Vagina (tissue), 2 donors: Measurements from ENCODE around the gene MAD2L1BP. TPM values are rescaled to one million over a fixed set of nuclear protein-coding genes. Genes with fewer than 3 reads are reported as not detected.
A peak's percentile ranks its signal among the peaks of the same experiment; 100 is the strongest.

Experiments used
- DNase-seq, 2 donors: peaks; one replicate each; pipeline ENCODE4 v3.0.0-alpha.2; 2017; ENCODE audit errors: extremely low spot score in 2 of 2
- H3K27ac ChIP-seq: fragments of 200-600 bp; sonication (generic); one replicate; pipeline ENCODE4 v1.5.1; 2019
- H3K27me3 ChIP-seq: fragments of 200-600 bp; sonication (generic); one replicate; pipeline ENCODE4 v1.5.1; 2019
- H3K36me3 ChIP-seq, 2 donors: fragments of 200-600 bp; sonication (generic); one replicate each; pipeline ENCODE4 v1.5.1; 2017 to 2019
- H3K4me1 ChIP-seq: fragments of 200-600 bp; sonication (generic); one replicate; pipeline ENCODE4 v1.5.1; 2019
- H3K4me3 ChIP-seq, 2 donors: fragments of 200-600 bp; sonication (generic); 1 replicate in 1 of 2; 2 replicates in 1 of 2; pipeline ENCODE4 v1.5.1; 2016 to 2019
- H3K9me3 ChIP-seq: fragments of 200-600 bp; sonication (generic); one replicate; pipeline ENCODE4 v1.5.1; 2019
- CTCF ChIP-seq, 3 experiments: fragments of 450-650 bp in 2 of 3; fragments of 200-600 bp in 1 of 3; sonication (generic) in 1 of 3; IDR thresholded peaks; one replicate each; pipeline ENCODE4 v1.5.1; 2017 to 2019; ENCODE audit warnings: antibody characterized with exemption in 3 of 3, mild to moderate bottlenecking in 2 of 3, moderate library complexity in 2 of 3
- POLR2A ChIP-seq, 2 donors: fragments of 450-650 bp; IDR thresholded peaks; one replicate each; pipeline ENCODE4 v1.6.1; 2017; ENCODE audit warnings: antibody characterized with exemption in 2 of 2, mild to moderate bottlenecking in 2 of 2, moderate library complexity in 2 of 2
- POLR2AphosphoS5 ChIP-seq, 2 donors: sonication (generic); formaldehyde crosslinking; IDR thresholded peaks; one replicate each; pipeline ENCODE4 v1.9.0; 2017; ENCODE audit warnings: antibody characterized with exemption in 2 of 2, mild to moderate bottlenecking in 2 of 2, low read depth in 1 of 2; ENCODE audit not compliant: insufficient read depth in 1 of 2
- intact Hi-C: fragments of 100-400 bp; cut with DNase I; formaldehyde crosslinking; loops from one replicate; pipeline ENCODE4 v1.15.1; 2023
- total RNA-seq: library from RNA; depleted of rRNA; stranded (reverse); fragments of >200 nt; gene quantifications from one replicate; pipeline ENCODE4 v1.2.3, GENCODE V29; 2016

Gene MAD2L1BP
- total RNA-seq, 1 donor from 2014 or later, result 58.4 TPM

GRCh38 chr6:43687079-43687436 lies 51.4 kb downstream of the MAD2L1BP start:
- peaks cover 39% of the 10 kb centered on the region for H3K4me1 ChIP-seq
- intact Hi-C loops, result no loop called here
- no peak for DNase-seq

GRCh38 chr6:43687437-43688347 lies 52.1 kb downstream of the MAD2L1BP start, which contains the start of gene MRPS18A:
Gene MRPS18A, minus strand, starts transcription at chr6:43687791. Its CDS starts 12 bp downstream, at chr6:43687779.
- TF ChIP-seq POLR2A (IDR thresholded peaks at IDR 0.05), result peak in 1 of 2 donors; percentile 34
- TF ChIP-seq CTCF (IDR thresholded peaks at IDR 0.05), result no peak
- peak; percentile 70 to 84 for TF ChIP-seq POLR2AphosphoS5 (IDR thresholded peaks at IDR 0.05; ENCODE audit: insufficient read depth in 1 of 2, low read depth in 1 of 2)
- intact Hi-C loops, result no loop called here
- peaks cover 33% of the 10 kb centered on the region for H3K4me1 ChIP-seq
- H3K27ac ChIP-seq, result peak within 1 kb of the TSS; percentile 81
- H3K27me3 ChIP-seq, result no peaks in the 10 kb centered on the region
- no peaks in the 10 kb centered on the region for H3K9me3 ChIP-seq
- peak within 1 kb of the TSS; percentile 81 to 89 for H3K4me3 ChIP-seq
- no peak for DNase-seq
- H3K36me3 ChIP-seq, result no peaks in the 10 kb centered on the region

More at GRCh38 chr6:43687079-43687436, 51.4 kb downstream of the MAD2L1BP start:
- Histone ChIP-seq H3K4me3 (peak overlapping the region; percentile 81 to 89), H3K27ac (peak overlapping the region; percentile 81), H3K9me3 (no peaks in the 10 kb centered on the region), H3K36me3 (no peaks in the 10 kb centered on the region), H3K27me3 (no peaks in the 10 kb centered on the region)
- TF ChIP-seq POLR2A (IDR thresholded peaks at IDR 0.05) (no peak), CTCF (IDR thresholded peaks at IDR 0.05) (no peak), POLR2AphosphoS5 (IDR thresholded peaks at IDR 0.05; ENCODE audit: insufficient read depth in 1 of 2, low read depth in 1 of 2) (no peak)

GRCh38 chr6:43689421-43689820 lies 53.8 kb downstream of the MAD2L1BP start:
- Histone ChIP-seq H3K4me1 (peaks cover 26% of the 10 kb centered on the region), H3K27me3 (no peaks in the 10 kb centered on the region), H3K4me3 (no peak overlapping the region), H3K27ac (no peak overlapping the region), H3K9me3 (no peaks in the 10 kb centered on the region), H3K36me3 (no peaks in the 10 kb centered on the region)
- intact Hi-C loops, result no loop called here
- TF ChIP-seq POLR2A (IDR thresholded peaks at IDR 0.05) (no peak), CTCF (IDR thresholded peaks at IDR 0.05) (no peak), POLR2AphosphoS5 (IDR thresholded peaks at IDR 0.05; ENCODE audit: insufficient read depth in 1 of 2, low read depth in 1 of 2) (no peak)
- DNase-seq, result no peak

Other genes starting within 250 kb of the MAD2L1BP start
- gene ABCC10, start 208.3 kb upstream of the MAD2L1BP start, total RNA-seq, result 22.8 TPM
- 3.9 TPM for gene DLK2, start 180.3 kb upstream of the MAD2L1BP start, total RNA-seq
- gene TJAP1, start 158.3 kb upstream of the MAD2L1BP start, total RNA-seq, result 27.5 TPM
- gene LRRC73, start 125.5 kb upstream of the MAD2L1BP start, total RNA-seq, result not detected
- 80.0 TPM for gene YIPF3, start 118.9 kb upstream of the MAD2L1BP start, total RNA-seq
- 34.1 TPM for gene POLR1C, start 118.8 kb upstream of the MAD2L1BP start, total RNA-seq
- gene XPO5, start 59.8 kb upstream of the MAD2L1BP start, total RNA-seq, result 24.3 TPM
- 11.3 TPM for gene POLH, start 59.7 kb upstream of the MAD2L1BP start, total RNA-seq
- 45.7 TPM for gene GTPBP2, start 6.6 kb upstream of the MAD2L1BP start, total RNA-seq
- gene RSPH9, start 9.2 kb downstream of the MAD2L1BP start, total RNA-seq, result 0.74 TPM
- gene MRPS18A, start 52.0 kb downstream of the MAD2L1BP start, total RNA-seq, result 31.9 TPM
- 194 TPM for gene VEGFA, start 134.4 kb downstream of the MAD2L1BP start, total RNA-seq